ENCODE measurements around the gene MZF1.

Gene MZF1

GRCh38 chr19:58513694-58514563, 59.2 kb downstream of the MZF1 start:
- TF ChIP-seq, protein P1, sequence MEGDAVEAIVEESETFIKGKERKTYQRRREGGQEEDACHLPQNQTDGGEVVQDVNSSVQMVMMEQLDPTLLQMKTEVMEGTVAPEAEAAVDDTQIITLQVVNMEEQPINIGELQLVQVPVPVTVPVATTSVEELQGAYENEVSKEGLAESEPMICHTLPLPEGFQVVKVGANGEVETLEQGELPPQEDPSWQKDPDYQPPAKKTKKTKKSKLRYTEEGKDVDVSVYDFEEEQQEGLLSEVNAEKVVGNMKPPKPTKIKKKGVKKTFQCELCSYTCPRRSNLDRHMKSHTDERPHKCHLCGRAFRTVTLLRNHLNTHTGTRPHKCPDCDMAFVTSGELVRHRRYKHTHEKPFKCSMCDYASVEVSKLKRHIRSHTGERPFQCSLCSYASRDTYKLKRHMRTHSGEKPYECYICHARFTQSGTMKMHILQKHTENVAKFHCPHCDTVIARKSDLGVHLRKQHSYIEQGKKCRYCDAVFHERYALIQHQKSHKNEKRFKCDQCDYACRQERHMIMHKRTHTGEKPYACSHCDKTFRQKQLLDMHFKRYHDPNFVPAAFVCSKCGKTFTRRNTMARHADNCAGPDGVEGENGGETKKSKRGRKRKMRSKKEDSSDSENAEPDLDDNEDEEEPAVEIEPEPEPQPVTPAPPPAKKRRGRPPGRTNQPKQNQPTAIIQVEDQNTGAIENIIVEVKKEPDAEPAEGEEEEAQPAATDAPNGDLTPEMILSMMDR (IDR thresholded peaks at IDR 0.05; ENCODE audit: extremely low read depth, missing control alignments) = peak; percentile 93
- DNase-seq (ENCODE audit: low spot score) = peak; percentile 97

DNA sequence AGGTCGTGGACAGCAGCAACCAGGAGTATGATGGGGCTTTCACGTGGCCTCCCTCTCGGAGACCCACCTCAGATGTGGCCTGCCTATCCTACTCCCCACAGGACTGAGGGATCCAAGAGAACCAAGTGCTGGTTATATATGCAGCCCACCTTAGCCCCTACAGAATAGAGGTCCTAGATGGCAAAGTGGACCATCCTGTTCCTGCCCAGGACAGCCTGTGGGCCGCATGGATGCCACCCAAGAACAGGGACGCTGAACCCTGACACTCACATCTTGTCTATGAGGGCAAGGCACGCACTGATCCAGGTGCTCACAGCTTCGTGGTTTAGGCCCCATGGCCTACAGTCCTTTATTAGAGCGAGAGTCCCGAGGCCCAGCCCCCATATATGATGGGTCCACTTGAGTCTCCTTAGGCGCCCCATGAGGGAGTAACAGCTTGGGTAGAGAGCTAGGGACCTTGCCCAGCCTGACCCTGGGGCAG, 59.9 kb downstream of the MZF1 start:
- DNase-seq (ENCODE audit: low spot score) = no peak

More for the DNA sequence above, 59.9 kb downstream of the MZF1 start:
- TF ChIP-seq, protein P1 (IDR thresholded peaks at IDR 0.05; ENCODE audit: extremely low read depth, missing control alignments) = no peak
